RWPE1 (cell line): ENCODE results near the gene EFHC2.

ENCODE experiments used
- CTCF ChIA-PET: fragments of 350-600 bp; sonication (Branson Sonifier 250); formaldehyde crosslinking; extraction: SDS; loops from one replicate; lab custom pipeline; 2021; lab: Yijun Ruan, JAX
- POLR2A ChIA-PET: fragments of 400-600 bp; formaldehyde crosslinking; extraction: SDS; loops from one replicate; lab custom pipeline; 2020; ENCODE audit warnings: antibody characterized with exemption; ENCODE audit not compliant: low non-redundant PET; lab: Yijun Ruan, JAX
- DNase-seq: peaks from one replicate; pipeline ENCODE4 v3.0.0; 2012; ENCODE audit warnings: low spot score
- H3K27ac ChIP-seq: fragments of 450-650 bp; 2 replicates; pipeline ENCODE4 v1.5.1; 2017
- CTCF ChIP-seq: fragments of 450-650 bp; conservative IDR thresholded peaks from 2 replicates; pipeline ENCODE4 v1.5.1; 2017; ENCODE audit warnings: low read depth, mild to moderate bottlenecking

Gene EFHC2

DNA sequence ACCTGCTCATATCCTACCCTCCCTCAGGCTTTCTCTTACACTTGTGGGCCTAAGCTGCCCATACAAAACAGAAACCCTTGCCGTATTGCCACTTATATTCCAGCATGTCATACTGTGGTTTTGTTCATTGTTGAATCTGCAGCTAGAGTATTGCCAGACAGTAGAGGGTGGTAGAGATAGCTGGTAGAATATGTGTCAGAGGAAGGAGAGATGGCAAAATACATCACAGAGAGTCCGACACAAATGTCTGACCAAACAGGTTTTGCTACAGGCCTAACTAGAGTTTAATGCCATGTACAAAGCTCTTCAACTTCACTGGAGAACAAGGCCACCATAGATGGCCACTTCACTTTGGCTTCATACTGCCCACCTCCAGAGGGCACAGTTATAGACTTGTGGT lies 160.1 kb downstream of the EFHC2 start:
- ChIA-PET POLR2A (no interaction called here), CTCF (interaction anchor here (0.7 kb wide), 1 partner anchor 225 kb away, joined by 4 read pairs; no protein-coding TSS in a partner anchor)
- no peak overlapping the region for H3K27ac ChIP-seq
- TF ChIP-seq CTCF = no peak
- no peak for DNase-seq

- no peak overlapping the region for H3K27ac ChIP-seq
- POLR2A ChIA-PET = no interaction called here
- no peak for DNase-seq
- CTCF ChIA-PET = no interaction called here
- no peak for TF ChIP-seq CTCF
These were observed 165.0 kb downstream of the EFHC2 start for GRCh38 chrX:44178274-44179053.

DNA sequence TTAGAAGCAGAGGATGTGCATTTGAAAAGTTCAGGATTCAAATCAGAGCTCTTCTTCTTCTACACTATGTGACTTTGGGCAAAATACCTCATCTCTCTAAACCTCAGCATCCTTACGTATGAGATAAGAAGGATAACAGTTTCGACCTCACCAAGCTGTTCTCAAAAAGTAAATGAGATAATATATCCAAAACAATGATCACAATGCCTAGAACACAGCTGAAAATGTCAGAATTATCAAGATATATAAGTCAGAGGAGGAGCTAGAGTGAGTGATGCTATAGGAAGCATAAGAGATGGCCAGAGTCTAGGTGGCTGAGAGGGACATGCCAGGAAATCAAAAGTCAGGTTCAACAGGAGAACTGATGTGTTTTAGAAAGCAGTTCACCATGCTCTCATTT lies 168.0 kb downstream of the EFHC2 start:
- no peak for DNase-seq
- ChIA-PET CTCF (interaction anchor here (0.6 kb wide), 1 partner anchor 205 kb away, joined by 7 read pairs; no protein-coding TSS in a partner anchor), POLR2A (no interaction called here)
- H3K27ac ChIP-seq = no peak overlapping the region
- no peak for TF ChIP-seq CTCF

DNA sequence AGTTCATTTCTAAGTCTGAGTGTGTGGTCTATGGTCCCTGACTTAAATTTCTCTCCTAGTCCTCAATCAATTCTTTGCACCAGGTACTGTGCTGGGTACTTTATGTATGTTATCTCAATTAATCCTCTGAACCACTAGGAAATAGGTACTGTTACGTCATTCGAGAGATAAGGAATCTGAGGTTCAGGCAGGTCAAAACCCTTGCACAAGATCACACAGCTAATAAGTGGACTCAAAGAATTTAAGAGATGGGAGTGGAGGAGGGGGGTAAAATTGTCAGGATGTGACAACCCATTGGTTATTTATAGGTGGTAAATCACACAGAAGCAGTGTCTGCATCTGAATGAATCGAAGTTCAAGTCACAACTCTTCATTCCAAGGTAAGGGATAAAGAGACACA lies 169.4 kb downstream of the EFHC2 start:
- no peak overlapping the region for H3K27ac ChIP-seq
- no peak for TF ChIP-seq CTCF
- POLR2A ChIA-PET = no interaction called here
- no peak for DNase-seq
- CTCF ChIA-PET = interaction anchor here (0.6 kb wide), 1 partner anchor 162 kb away, joined by 4 read pairs; no protein-coding TSS in a partner anchor

DNA sequence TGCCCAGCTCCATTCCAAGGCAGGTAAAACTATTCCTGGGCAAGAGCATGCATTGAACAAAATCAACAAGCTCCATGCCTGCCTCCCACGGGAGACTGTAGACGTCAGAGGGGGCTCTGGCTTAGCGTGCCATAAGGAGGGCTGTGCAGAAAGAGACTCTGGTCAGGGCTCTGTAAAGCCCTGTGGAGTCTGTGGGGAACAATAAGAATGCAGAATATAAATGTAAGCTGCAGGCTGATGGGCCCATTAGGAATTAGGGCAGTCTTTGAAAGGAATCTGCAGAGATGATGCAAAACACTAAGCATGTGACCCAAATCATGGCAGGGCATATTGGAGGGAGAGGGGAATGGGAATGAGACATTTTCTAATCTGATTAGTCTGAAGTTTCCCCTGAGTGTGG lies 170.3 kb downstream of the EFHC2 start:
- DNase-seq = no peak
- ChIA-PET POLR2A (no interaction called here), CTCF (no interaction called here)
- TF ChIP-seq CTCF = no peak
- H3K27ac ChIP-seq = no peak overlapping the region

- TF ChIP-seq CTCF = no peak
- ChIA-PET CTCF (no interaction called here), POLR2A (no interaction called here)
- H3K27ac ChIP-seq = no peak overlapping the region
- no peak for DNase-seq
These were observed 176.4 kb downstream of the EFHC2 start for GRCh38 chrX:44167116-44167515.
